Measurements from ENCODE around the gene ST6GALNAC6. TPM values are rescaled to one million over a fixed set of nuclear protein-coding genes. Genes with fewer than 3 reads are reported as not detected.

Gene ST6GALNAC6
- total RNA-seq, 2 donors from 2014 or later, result 74.4 to 75.6 TPM

DNA sequence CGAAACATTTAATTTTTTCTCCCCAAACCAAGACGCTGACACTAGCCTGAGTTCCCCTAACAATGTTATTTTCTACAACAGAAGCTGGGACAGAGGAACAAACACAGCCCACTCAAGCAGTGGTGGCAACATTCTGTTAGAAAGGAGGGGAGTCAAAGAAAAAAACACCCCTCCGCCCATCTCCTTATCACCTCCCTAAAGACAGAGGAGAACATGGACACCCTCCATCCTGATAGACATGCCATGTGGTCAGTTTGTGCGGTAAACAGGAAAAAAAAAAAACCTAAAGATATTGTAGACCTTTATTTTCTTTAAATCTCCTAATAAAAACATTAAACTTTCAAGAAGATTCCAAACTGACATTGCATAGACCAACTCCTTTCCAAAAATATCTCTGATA, 41.2 kb upstream of the ST6GALNAC6 start:
- Mint-ChIP-seq H3K27me3 (ENCODE audit: low read depth) (no peaks in the 10 kb centered on the region), H3K36me3 (ENCODE audit: insufficient read depth in 2 of 2) (peaks cover 6 to 15% of the 10 kb centered on the region in 2 donors), H3K9me3 (no peaks in the 10 kb centered on the region), H3K4me3 (no peak overlapping the region), H3K4me1 (ENCODE audit: low read depth) (peaks cover 43% of the 10 kb centered on the region), H3K27ac (no peak overlapping the region)
- ATAC-seq (replicated peaks in 1 of 2) (no peak), DNase-seq (no peak)

DNA sequence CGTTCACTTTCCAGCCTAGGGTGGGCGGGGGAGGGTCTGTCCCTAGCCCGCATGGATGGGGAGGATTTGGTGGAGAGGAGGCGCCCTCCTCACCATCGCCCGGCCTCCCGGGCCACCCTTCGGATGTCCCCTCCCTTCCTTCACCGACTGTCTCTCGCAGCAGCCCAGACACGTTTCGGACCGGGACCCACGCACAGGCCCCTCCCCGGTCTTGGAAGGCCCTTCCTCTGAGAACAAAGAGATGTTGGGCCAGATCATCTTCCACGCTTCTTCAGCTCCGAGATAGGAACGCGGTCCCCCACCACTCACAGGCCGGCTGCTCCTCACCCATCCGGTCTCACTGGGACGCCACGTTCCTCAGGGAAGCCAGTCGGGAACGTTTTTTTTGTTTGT, 38.9 kb upstream of the ST6GALNAC6 start:
- Mint-ChIP-seq H3K27me3 (ENCODE audit: low read depth) (no peaks in the 10 kb centered on the region), H3K4me1 (ENCODE audit: low read depth) (peaks cover 52% of the 10 kb centered on the region), H3K27ac (peak overlapping the region; percentile 58), H3K9me3 (no peaks in the 10 kb centered on the region), H3K4me3 (peak overlapping the region; percentile 48 to 61), H3K36me3 (ENCODE audit: insufficient read depth in 2 of 2) (peaks cover 6 to 12% of the 10 kb centered on the region in 2 donors)
- ATAC-seq (replicated peaks in 1 of 2) (peak in 1 of 2 donors; percentile 0), DNase-seq (no peak)

DNA sequence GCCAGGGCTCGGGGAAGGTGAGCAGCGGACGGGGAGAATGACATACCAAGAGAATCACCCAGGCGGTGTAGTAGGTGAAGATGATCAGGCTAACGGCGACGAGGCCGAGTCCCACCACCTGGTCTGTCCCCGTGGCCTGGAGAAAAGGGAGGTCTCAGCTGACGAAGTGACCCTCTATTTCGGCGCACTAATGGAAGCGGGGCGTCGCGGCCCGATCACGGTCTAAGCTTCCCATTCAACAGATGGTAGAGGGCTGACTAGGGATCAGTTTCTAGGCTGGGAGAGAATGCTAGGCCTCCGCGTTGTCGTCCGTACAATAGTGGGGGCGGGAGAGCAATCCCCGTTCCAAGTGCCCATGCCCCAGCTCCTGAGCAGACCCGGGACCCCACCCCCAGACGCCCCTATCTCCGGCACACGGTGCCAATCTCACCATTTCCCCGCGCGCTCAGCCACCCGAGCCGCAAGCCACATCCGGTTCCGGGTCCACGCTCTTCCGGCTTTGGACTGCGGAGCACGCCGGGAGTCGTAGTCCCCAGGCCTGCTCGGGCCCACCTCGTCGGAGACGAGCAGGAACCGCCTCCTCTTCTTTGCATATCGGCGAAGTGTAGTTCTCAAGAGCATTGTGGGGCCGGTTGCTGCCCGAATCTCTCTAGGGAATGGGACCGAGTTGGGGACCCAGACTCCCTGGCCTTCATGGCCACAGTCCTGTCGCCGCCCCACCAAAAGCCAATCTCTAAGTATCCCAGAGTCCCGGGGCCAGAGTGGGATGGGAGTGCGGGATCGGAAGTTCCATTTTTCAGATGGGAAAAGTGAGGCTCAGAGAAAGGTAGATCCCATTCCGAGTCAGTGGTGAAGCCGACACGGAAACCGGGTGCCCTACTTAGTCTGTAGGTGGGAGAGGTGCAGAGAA, 38.2 kb upstream of the ST6GALNAC6 start, which contains the start of gene DPM2:
DPM2 (minus strand) TSS at position 467 of the 910 bp plus-strand sequence; CDS start at position 433, 34 bp downstream.
- H3K4me1 Mint-ChIP-seq (ENCODE audit: low read depth), result peaks cover 52% of the 10 kb centered on the region
- ATAC-seq (replicated peaks in 1 of 2) (peak; percentile 95 to 96), DNase-seq (peak; percentile 89 to 91)
- H3K9me3 Mint-ChIP-seq, result no peaks in the 10 kb centered on the region
- no peaks in the 10 kb centered on the region for H3K27me3 Mint-ChIP-seq (ENCODE audit: low read depth)
- H3K27ac Mint-ChIP-seq, result peak within 1 kb of the TSS; percentile 80
- peaks cover 6 to 14% of the 10 kb centered on the region in 2 donors for H3K36me3 Mint-ChIP-seq (ENCODE audit: insufficient read depth in 2 of 2)
- peak within 1 kb of the TSS; percentile 90 to 97 for H3K4me3 Mint-ChIP-seq

DNA sequence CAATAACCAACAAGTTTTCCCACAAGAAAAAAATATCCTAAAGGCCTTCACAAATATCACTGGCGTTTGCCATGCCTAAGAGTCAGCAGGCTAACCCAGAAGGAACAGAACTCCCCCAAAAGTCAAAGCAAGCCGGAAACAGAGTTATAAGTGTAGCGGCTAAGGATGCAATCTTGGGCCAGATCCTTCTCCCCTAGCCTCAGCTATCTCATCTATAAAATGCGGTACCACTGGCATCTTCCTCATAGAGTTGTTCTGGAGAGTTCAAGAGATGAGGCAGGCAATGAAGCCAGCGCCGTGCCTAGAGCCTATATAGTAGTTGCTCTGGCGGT, 37.6 kb upstream of the ST6GALNAC6 start:
- Mint-ChIP-seq H3K36me3 (ENCODE audit: insufficient read depth in 2 of 2) (peaks cover 6 to 14% of the 10 kb centered on the region in 2 donors), H3K27me3 (ENCODE audit: low read depth) (no peaks in the 10 kb centered on the region), H3K4me3 (peak overlapping the region; percentile 90 to 97), H3K27ac (peak overlapping the region; percentile 80), H3K4me1 (ENCODE audit: low read depth) (peaks cover 51% of the 10 kb centered on the region), H3K9me3 (no peaks in the 10 kb centered on the region)
- ATAC-seq (replicated peaks in 1 of 2) (no peak), DNase-seq (no peak)

- no peaks in the 10 kb centered on the region for H3K9me3 Mint-ChIP-seq
- DNase-seq, result no peak
- peaks cover 55% of the 10 kb centered on the region for H3K4me1 Mint-ChIP-seq (ENCODE audit: low read depth)
- no peaks in the 10 kb centered on the region for H3K27me3 Mint-ChIP-seq (ENCODE audit: low read depth)
- peaks cover 4 to 14% of the 10 kb centered on the region in 2 donors for H3K36me3 Mint-ChIP-seq (ENCODE audit: insufficient read depth in 2 of 2)
- ATAC-seq (replicated peaks in 1 of 2), result no peak
- peak overlapping the region; percentile 90 to 97 for H3K4me3 Mint-ChIP-seq
- peak overlapping the region; percentile 3 for H3K27ac Mint-ChIP-seq
These were observed 37.0 kb upstream of the ST6GALNAC6 start for GRCh38 chr9:127936347-127936852.

GRCh38 chr9:127935765-127936221, 36.4 kb upstream of the ST6GALNAC6 start:
- Mint-ChIP-seq H3K36me3 (ENCODE audit: insufficient read depth in 2 of 2) (peaks cover 4 to 14% of the 10 kb centered on the region in 2 donors), H3K4me3 (peak overlapping the region; percentile 90 to 97), H3K27ac (peak overlapping the region; percentile 3), H3K9me3 (no peaks in the 10 kb centered on the region), H3K4me1 (ENCODE audit: low read depth) (peaks cover 61% of the 10 kb centered on the region), H3K27me3 (ENCODE audit: low read depth) (no peaks in the 10 kb centered on the region)
- ATAC-seq (replicated peaks in 1 of 2) (peak; percentile 21 to 24), DNase-seq (no peak)

DNA sequence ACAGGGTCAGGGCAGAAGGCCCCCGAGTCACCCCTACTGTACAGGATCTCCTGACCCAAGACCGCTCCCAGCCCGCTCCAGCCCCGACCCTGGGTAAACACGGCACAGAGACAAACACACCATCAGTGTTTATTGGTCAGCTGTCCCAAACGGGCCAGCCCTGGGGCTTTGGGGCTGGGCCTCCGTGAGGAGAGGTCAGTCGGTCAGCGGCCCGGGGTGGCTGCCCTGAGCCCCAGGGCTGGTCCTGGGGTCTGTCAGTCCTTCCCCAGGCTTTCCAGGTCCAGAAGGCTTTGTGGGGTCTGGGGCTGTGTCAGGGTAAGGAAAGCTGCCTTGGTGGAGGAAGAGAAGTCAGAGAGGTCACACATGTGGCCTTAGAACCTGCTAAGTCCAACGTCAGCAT, 35.6 kb upstream of the ST6GALNAC6 start:
- Mint-ChIP-seq H3K36me3 (ENCODE audit: insufficient read depth in 2 of 2) (peaks cover 4 to 12% of the 10 kb centered on the region in 2 donors), H3K4me1 (ENCODE audit: low read depth) (peaks cover 65% of the 10 kb centered on the region), H3K27ac (peak overlapping the region; percentile 6), H3K9me3 (no peaks in the 10 kb centered on the region), H3K4me3 (peak overlapping the region; percentile 90 to 97), H3K27me3 (ENCODE audit: low read depth) (peaks cover 3% of the 10 kb centered on the region)
- no peak for ATAC-seq (replicated peaks in 1 of 2)
- DNase-seq, result no peak

DNA sequence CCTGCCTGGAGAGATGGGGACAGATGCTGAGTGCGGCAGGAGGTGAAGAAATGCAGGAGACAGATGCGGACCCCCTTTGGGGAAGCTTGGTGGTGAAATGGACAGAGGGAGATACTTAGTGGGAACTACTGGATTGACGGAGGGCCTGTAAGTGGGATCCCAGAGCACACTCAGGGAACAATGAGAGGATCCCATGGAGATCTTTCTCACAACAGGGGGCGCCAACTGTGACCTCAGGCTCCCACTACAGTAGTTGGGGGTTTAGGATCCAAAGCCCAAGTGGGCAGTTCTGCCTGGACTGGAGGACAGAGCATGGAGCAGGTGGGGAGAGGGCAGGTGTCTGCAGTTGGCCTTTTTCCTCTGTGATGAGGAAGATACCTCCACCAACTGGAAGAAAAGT, 34.8 kb upstream of the ST6GALNAC6 start:
- ATAC-seq (replicated peaks in 1 of 2), result no peak
- Mint-ChIP-seq H3K9me3 (no peaks in the 10 kb centered on the region), H3K27ac (no peak overlapping the region), H3K4me1 (ENCODE audit: low read depth) (peaks cover 70% of the 10 kb centered on the region), H3K27me3 (ENCODE audit: low read depth) (peaks cover 5% of the 10 kb centered on the region), H3K36me3 (ENCODE audit: insufficient read depth in 2 of 2) (peaks cover 4 to 12% of the 10 kb centered on the region in 2 donors), H3K4me3 (peak overlapping the region; percentile 34 to 46)
- DNase-seq, result no peak

GRCh38 chr9:127931092-127931881, 31.9 kb upstream of the ST6GALNAC6 start:
- ATAC-seq (replicated peaks in 1 of 2) (peak; percentile 26), DNase-seq (no peak)
- Mint-ChIP-seq H3K27ac (no peak overlapping the region), H3K4me1 (ENCODE audit: low read depth) (peaks cover 62% of the 10 kb centered on the region), H3K4me3 (peak overlapping the region; percentile 77 to 87), H3K27me3 (ENCODE audit: low read depth) (peaks cover 17% of the 10 kb centered on the region), H3K9me3 (no peaks in the 10 kb centered on the region), H3K36me3 (ENCODE audit: insufficient read depth in 2 of 2) (peaks cover 2 to 11% of the 10 kb centered on the region in 2 donors)

- peaks cover 24% of the 10 kb centered on the region for H3K27me3 Mint-ChIP-seq (ENCODE audit: low read depth)
- H3K4me1 Mint-ChIP-seq (ENCODE audit: low read depth), result peaks cover 54% of the 10 kb centered on the region
- DNase-seq, result peak; percentile 84 to 86
- no peaks in the 10 kb centered on the region for H3K9me3 Mint-ChIP-seq
- H3K27ac Mint-ChIP-seq, result no peak within 1 kb of the TSS
- peak; percentile 77 to 85 for ATAC-seq (replicated peaks in 1 of 2)
- peaks cover 0 to 8% of the 10 kb centered on the region in 2 donors for H3K36me3 Mint-ChIP-seq (ENCODE audit: insufficient read depth in 2 of 2)
- peak within 1 kb of the TSS; percentile 77 to 87 for H3K4me3 Mint-ChIP-seq
These were observed 31.1 kb upstream of the ST6GALNAC6 start, which contains the start of gene PIP5KL1 for GRCh38 chr9:127930231-127931091. Gene PIP5KL1 (minus strand): TSS chr9:127930777. CDS start chr9:127930752, 25 bp downstream.

- peak overlapping the region; percentile 77 to 87 for H3K4me3 Mint-ChIP-seq
- no peak overlapping the region for H3K27ac Mint-ChIP-seq
- H3K4me1 Mint-ChIP-seq (ENCODE audit: low read depth), result peaks cover 50% of the 10 kb centered on the region
- DNase-seq (no peak), ATAC-seq (replicated peaks in 1 of 2) (no peak)
- peaks cover 0 to 8% of the 10 kb centered on the region in 2 donors for H3K36me3 Mint-ChIP-seq (ENCODE audit: insufficient read depth in 2 of 2)
- peaks cover 32% of the 10 kb centered on the region for H3K27me3 Mint-ChIP-seq (ENCODE audit: low read depth)
- H3K9me3 Mint-ChIP-seq, result no peaks in the 10 kb centered on the region
These were observed 30.2 kb upstream of the ST6GALNAC6 start for GRCh38 chr9:127929625-127929979.
